Measurements from ENCODE around the gene MAP2.

GRCh38 chr2:209442939-209443338 is 19.1 kb downstream of the MAP2 start:
- TF ChIP-seq, protein P1, sequence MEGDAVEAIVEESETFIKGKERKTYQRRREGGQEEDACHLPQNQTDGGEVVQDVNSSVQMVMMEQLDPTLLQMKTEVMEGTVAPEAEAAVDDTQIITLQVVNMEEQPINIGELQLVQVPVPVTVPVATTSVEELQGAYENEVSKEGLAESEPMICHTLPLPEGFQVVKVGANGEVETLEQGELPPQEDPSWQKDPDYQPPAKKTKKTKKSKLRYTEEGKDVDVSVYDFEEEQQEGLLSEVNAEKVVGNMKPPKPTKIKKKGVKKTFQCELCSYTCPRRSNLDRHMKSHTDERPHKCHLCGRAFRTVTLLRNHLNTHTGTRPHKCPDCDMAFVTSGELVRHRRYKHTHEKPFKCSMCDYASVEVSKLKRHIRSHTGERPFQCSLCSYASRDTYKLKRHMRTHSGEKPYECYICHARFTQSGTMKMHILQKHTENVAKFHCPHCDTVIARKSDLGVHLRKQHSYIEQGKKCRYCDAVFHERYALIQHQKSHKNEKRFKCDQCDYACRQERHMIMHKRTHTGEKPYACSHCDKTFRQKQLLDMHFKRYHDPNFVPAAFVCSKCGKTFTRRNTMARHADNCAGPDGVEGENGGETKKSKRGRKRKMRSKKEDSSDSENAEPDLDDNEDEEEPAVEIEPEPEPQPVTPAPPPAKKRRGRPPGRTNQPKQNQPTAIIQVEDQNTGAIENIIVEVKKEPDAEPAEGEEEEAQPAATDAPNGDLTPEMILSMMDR (conservative IDR thresholded peaks at IDR 0.05; ENCODE audit: low read depth in 2 of 2) = no peak
- no peak for TF ChIP-seq STAT1 (IDR thresholded peaks at IDR 0.05; ENCODE audit: unreplicated experiment)
- no peak for TF ChIP-seq NANOG (IDR thresholded peaks at IDR 0.05; ENCODE audit: borderline replicate concordance)
- no peak for TF ChIP-seq POLR2AphosphoS5 (IDR thresholded peaks at IDR 0.05; ENCODE audit: low read depth)
- TF ChIP-seq, protein P2, sequence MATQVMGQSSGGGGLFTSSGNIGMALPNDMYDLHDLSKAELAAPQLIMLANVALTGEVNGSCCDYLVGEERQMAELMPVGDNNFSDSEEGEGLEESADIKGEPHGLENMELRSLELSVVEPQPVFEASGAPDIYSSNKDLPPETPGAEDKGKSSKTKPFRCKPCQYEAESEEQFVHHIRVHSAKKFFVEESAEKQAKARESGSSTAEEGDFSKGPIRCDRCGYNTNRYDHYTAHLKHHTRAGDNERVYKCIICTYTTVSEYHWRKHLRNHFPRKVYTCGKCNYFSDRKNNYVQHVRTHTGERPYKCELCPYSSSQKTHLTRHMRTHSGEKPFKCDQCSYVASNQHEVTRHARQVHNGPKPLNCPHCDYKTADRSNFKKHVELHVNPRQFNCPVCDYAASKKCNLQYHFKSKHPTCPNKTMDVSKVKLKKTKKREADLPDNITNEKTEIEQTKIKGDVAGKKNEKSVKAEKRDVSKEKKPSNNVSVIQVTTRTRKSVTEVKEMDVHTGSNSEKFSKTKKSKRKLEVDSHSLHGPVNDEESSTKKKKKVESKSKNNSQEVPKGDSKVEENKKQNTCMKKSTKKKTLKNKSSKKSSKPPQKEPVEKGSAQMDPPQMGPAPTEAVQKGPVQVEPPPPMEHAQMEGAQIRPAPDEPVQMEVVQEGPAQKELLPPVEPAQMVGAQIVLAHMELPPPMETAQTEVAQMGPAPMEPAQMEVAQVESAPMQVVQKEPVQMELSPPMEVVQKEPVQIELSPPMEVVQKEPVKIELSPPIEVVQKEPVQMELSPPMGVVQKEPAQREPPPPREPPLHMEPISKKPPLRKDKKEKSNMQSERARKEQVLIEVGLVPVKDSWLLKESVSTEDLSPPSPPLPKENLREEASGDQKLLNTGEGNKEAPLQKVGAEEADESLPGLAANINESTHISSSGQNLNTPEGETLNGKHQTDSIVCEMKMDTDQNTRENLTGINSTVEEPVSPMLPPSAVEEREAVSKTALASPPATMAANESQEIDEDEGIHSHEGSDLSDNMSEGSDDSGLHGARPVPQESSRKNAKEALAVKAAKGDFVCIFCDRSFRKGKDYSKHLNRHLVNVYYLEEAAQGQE (IDR thresholded peaks at IDR 0.05; ENCODE audit: unreplicated experiment) = no peak

Data from GM23338 (cell line).